Liver (tissue), 9 donors: ENCODE results near the gene RASL12. TPM values are rescaled to one million over a fixed set of nuclear protein-coding genes. Genes with fewer than 3 reads are reported as not detected.
A peak's percentile ranks its signal among the peaks of the same experiment; 100 is the strongest.

Experiments used
- DNase-seq: peaks from one replicate; pipeline ENCODE4 v3.0.0-alpha.2; 2017; ENCODE audit warnings: low spot score
- H3K27ac ChIP-seq, 2 donors: one replicate each; pipeline ENCODE4 v1.7.0; 2013; ENCODE audit warnings: inconsistent platforms in 2 of 2, low read length in 2 of 2, control low read depth in 1 of 2, low read depth in 1 of 2, mild to moderate bottlenecking in 1 of 2
- H3K27me3 ChIP-seq, 4 donors: one replicate each; pipeline versions ENCODE4 v1.6.1 to v1.7.0; 2013; ENCODE audit warnings: low read length in 3 of 4, inconsistent platforms in 1 of 4, mild to moderate bottlenecking in 1 of 4, moderate library complexity in 1 of 4; ENCODE audit not compliant: control insufficient read depth in 4 of 4, insufficient read depth in 4 of 4
- H3K36me3 ChIP-seq, 4 donors: one replicate each; pipeline versions ENCODE4 v1.6.1 to v1.7.0; 2013; ENCODE audit warnings: low read length in 3 of 4, mild to moderate bottlenecking in 3 of 4, low read depth in 1 of 4, moderate library complexity in 1 of 4; ENCODE audit not compliant: control insufficient read depth in 4 of 4, insufficient read depth in 3 of 4
- H3K4me1 ChIP-seq, 4 donors: one replicate each; pipeline versions ENCODE4 v1.6.1 to v1.7.0; 2013; ENCODE audit warnings: low read length in 3 of 4, mild to moderate bottlenecking in 3 of 4, moderate library complexity in 1 of 4; ENCODE audit not compliant: control insufficient read depth in 4 of 4, insufficient read depth in 4 of 4
- H3K4me3 ChIP-seq, 3 donors: one replicate each; pipeline versions ENCODE4 v1.6.1 to v1.7.0; 2013; ENCODE audit warnings: low read length in 3 of 3, control low read depth in 1 of 3, low read depth in 1 of 3, mild to moderate bottlenecking in 1 of 3
- H3K9ac ChIP-seq, 2 donors: one replicate each; pipeline ENCODE4 v1.7.0; 2013; ENCODE audit warnings: low read length in 2 of 2, mild to moderate bottlenecking in 2 of 2, moderate library complexity in 2 of 2, control low read depth in 1 of 2, low read depth in 1 of 2
- H3K9me3 ChIP-seq, 4 donors: one replicate each; pipeline versions ENCODE4 v1.6.1 to v1.7.0; 2013; ENCODE audit warnings: low read length in 3 of 4; ENCODE audit not compliant: control insufficient read depth in 4 of 4
- CTCF ChIP-seq: fragments of 150-350 bp; IDR thresholded peaks from 2 replicates; pipeline ENCODE4 v1.5.1; 2017; ENCODE audit warnings: improper control_type of control experiment, low read depth, low read length; ENCODE audit not compliant: missing input control
- JUND ChIP-seq, 2 donors: IDR thresholded peaks; 2 replicates each; pipeline ENCODE4 v1.6.1; 2016; ENCODE audit warnings: antibody characterized with exemption in 2 of 2
- MAX ChIP-seq: IDR thresholded peaks from 2 replicates; pipeline ENCODE4 v1.6.1; 2016; ENCODE audit warnings: antibody characterized with exemption
- NR2F2 ChIP-seq: IDR thresholded peaks from 2 replicates; pipeline ENCODE4 v1.6.1; 2016; ENCODE audit warnings: antibody characterized with exemption
- RAD21 ChIP-seq, 2 donors: IDR thresholded peaks; 2 replicates each; pipeline ENCODE4 v1.6.1; 2016; ENCODE audit warnings: antibody characterized with exemption in 2 of 2, mild to moderate bottlenecking in 2 of 2
- RXRA ChIP-seq, 2 donors: IDR thresholded peaks; 2 replicates each; pipeline ENCODE4 v1.6.1; 2017 to 2018; ENCODE audit warnings: antibody characterized with exemption in 2 of 2, mild to moderate bottlenecking in 1 of 2
- SP1 ChIP-seq: IDR thresholded peaks from 2 replicates; pipeline ENCODE4 v1.6.1; 2018; ENCODE audit warnings: antibody characterized with exemption, mild to moderate bottlenecking
- TAF1 ChIP-seq: conservative IDR thresholded peaks from 2 replicates; pipeline ENCODE4 v1.6.1; 2016; ENCODE audit warnings: antibody characterized with exemption, mild to moderate bottlenecking
- YY1 ChIP-seq: IDR thresholded peaks from 2 replicates; pipeline ENCODE4 v1.6.1; 2016; ENCODE audit warnings: antibody characterized with exemption, mild to moderate bottlenecking
- WGBS: extraction: QIAGEN DNeasy Blood & Tissue Kit; methylation state at CpG from one replicate; pipeline ENCODE4 v1.1.7; 2013; 5-methylcytosine and 5-hydroxymethylcytosine counted together
- polyA plus RNA-seq, 2 donors: library from polyadenylated mRNA; stranded (reverse) in 1 of 2; unstranded in 1 of 2; fragments of 200-250 nt in 1 of 2; fragments of >200 nt in 1 of 2; fragmentation: Nextera tagmentation in 1 of 2; extraction: Ambion mirVana in 1 of 2; gene quantifications; one replicate each; pipeline versions ENCODE4 v1.2.1 to v1.2.3, GENCODE V29; 2013 to 2015
- total RNA-seq, 2 donors: library from RNA; depleted of rRNA; stranded (reverse); fragments of >200 nt; gene quantifications; one replicate each; pipeline ENCODE4 v1.2.3, GENCODE V29; 2014
- TF ChIP-seq, protein P1 (sequence below): IDR thresholded peaks from 2 replicates; pipeline ENCODE4 v1.6.1; 2016; ENCODE audit warnings: antibody characterized with exemption
- TF ChIP-seq, protein P2 (sequence below): IDR thresholded peaks from 2 replicates; pipeline ENCODE4 v1.6.1; 2016; ENCODE audit warnings: antibody characterized with exemption, mild to moderate bottlenecking
- donor health status: healthy.
- donor health status: healthy.
- donor health status: healthy.
- donor health status: healthy.
- donor health status: healthy.

The RASL12 gene
- total and polyA plus RNA-seq, 4 donors: 0.50 to 0.92 (median 0.63) TPM

- Histone ChIP-seq H3K27ac (no peak overlapping the region), H3K36me3 (no peaks in the 10 kb centered on the region), H3K9me3 (no peaks in the 10 kb centered on the region), H3K9ac (no peak overlapping the region), H3K4me1 (peaks cover 8 to 27% (median 19%) of the 10 kb centered on the region in 4 donors), H3K27me3 (no peaks in the 10 kb centered on the region), H3K4me3 (no peak overlapping the region)
- no peak for TF ChIP-seq RXRA (IDR thresholded peaks at IDR 0.05)
- TF ChIP-seq RAD21 (IDR thresholded peaks at IDR 0.05): peak in 1 of 2 donors; percentile 43
- no peak for TF ChIP-seq JUND (IDR thresholded peaks at IDR 0.05)
- no peak for TF ChIP-seq YY1
- no peak for DNase-seq
- 77% methylated on average over 7 of the region's 7 CpGs for WGBS
Measured at GRCh38 chr15:65083262-65083701, 15.5 kb upstream of the RASL12 start.

- Histone ChIP-seq H3K9me3 (no peaks in the 10 kb centered on the region), H3K4me1 (peaks cover 3 to 23% (median 14%) of the 10 kb centered on the region in 4 donors), H3K27me3 (no peaks in the 10 kb centered on the region), H3K27ac (no peak overlapping the region), H3K36me3 (no peaks in the 10 kb centered on the region), H3K9ac (no peak overlapping the region), H3K4me3 (no peak overlapping the region)
- no peak for DNase-seq
- 46% methylated on average over 7 of the region's 7 CpGs for WGBS
- TF ChIP-seq TAF1 (no peak), MAX (no peak), RXRA (IDR thresholded peaks at IDR 0.05) (no peak), SP1 (no peak), RAD21 (IDR thresholded peaks at IDR 0.05) (no peak), JUND (IDR thresholded peaks at IDR 0.05) (no peak), NR2F2 (no peak), CTCF (no peak)
- TF ChIP-seq, protein P1, sequence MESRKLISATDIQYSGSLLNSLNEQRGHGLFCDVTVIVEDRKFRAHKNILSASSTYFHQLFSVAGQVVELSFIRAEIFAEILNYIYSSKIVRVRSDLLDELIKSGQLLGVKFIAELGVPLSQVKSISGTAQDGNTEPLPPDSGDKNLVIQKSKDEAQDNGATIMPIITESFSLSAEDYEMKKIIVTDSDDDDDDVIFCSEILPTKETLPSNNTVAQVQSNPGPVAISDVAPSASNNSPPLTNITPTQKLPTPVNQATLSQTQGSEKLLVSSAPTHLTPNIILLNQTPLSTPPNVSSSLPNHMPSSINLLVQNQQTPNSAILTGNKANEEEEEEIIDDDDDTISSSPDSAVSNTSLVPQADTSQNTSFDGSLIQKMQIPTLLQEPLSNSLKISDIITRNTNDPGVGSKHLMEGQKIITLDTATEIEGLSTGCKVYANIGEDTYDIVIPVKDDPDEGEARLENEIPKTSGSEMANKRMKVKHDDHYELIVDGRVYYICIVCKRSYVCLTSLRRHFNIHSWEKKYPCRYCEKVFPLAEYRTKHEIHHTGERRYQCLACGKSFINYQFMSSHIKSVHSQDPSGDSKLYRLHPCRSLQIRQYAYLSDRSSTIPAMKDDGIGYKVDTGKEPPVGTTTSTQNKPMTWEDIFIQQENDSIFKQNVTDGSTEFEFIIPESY: no peak
- TF ChIP-seq, protein P2, sequence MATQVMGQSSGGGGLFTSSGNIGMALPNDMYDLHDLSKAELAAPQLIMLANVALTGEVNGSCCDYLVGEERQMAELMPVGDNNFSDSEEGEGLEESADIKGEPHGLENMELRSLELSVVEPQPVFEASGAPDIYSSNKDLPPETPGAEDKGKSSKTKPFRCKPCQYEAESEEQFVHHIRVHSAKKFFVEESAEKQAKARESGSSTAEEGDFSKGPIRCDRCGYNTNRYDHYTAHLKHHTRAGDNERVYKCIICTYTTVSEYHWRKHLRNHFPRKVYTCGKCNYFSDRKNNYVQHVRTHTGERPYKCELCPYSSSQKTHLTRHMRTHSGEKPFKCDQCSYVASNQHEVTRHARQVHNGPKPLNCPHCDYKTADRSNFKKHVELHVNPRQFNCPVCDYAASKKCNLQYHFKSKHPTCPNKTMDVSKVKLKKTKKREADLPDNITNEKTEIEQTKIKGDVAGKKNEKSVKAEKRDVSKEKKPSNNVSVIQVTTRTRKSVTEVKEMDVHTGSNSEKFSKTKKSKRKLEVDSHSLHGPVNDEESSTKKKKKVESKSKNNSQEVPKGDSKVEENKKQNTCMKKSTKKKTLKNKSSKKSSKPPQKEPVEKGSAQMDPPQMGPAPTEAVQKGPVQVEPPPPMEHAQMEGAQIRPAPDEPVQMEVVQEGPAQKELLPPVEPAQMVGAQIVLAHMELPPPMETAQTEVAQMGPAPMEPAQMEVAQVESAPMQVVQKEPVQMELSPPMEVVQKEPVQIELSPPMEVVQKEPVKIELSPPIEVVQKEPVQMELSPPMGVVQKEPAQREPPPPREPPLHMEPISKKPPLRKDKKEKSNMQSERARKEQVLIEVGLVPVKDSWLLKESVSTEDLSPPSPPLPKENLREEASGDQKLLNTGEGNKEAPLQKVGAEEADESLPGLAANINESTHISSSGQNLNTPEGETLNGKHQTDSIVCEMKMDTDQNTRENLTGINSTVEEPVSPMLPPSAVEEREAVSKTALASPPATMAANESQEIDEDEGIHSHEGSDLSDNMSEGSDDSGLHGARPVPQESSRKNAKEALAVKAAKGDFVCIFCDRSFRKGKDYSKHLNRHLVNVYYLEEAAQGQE: no peak
Measured at GRCh38 chr15:65082303-65082953, 14.6 kb upstream of the RASL12 start.
